GM19438 (cell line): ENCODE data around the gene MBTPS1.

Experiments
- ATAC-seq: cut with Tn5 transposase; IDR thresholded peaks from one replicate; pipeline ENCODE4 v1.9.1; 2021; ENCODE audit warnings: low read depth; ENCODE audit not compliant: unreplicated experiment

The MBTPS1 gene

GRCh38 chr16:84116720-84117493 is at the start of gene MBTPS1:
MBTPS1 (minus strand) TSS chr16:84116942; CDS start chr16:84101783, 15,159 bp downstream.
- peak; percentile 82 for ATAC-seq

DNA sequence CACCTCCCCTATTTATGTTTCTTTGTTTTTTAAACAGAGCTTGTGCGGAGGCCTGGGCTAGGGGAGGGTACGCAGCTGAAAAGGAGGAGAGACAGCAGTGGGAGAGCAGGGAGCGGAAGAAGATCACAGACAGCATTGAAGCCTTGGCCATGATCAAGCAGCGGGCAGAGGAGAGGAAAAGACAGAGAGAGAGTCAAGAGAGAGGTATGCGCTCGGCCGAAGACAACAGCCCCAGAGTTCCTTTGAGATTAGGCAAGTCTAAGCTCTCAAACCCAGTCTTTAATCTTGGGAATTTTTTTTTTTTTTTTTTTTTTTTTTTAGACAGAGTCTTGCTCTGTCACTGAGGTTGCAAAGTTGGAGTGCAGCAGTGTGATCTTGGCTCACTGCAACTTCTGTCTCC is 49.0 kb upstream of the MBTPS1 start:
- no peak for ATAC-seq

DNA sequence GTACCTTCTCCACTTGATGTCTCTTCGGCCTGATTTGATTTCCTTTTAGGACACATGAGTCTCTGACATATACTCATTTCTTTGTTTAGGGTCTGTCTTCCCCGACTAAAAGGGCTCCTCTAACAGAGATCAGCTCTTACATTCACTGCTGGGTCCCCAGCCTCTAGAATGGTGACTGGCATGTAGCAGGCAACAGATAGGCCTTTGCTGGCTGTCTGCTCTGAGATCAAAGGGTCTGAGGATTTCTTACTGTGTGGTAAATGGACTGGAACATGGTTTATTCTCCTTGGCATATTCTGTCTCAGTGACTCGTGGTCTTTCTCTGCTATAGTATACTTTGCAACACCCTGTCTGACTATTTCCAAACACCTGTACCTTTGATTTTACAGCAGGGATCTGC is 45.1 kb upstream of the MBTPS1 start:
- ATAC-seq: no peak

DNA sequence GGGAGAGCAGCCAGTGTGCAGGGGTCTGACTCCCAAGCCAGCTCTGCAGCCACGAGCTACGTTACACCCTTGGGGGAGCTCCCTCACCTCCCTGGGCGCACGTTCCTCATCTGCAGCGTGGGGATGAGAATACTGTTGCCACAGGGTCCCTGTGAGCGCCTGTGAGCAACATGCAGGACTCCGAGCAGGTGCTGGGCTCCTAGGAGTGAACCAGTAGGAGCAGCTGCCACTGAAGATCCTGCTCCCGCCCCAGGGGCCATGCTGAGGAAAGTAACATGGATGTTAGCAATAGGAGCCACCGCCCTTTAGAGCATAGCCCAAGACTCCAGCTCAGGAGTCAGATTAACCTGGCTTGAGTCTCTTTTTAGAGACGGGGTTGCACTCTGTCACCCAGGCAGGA is 44.3 kb upstream of the MBTPS1 start:
- no peak for ATAC-seq

- no peak for ATAC-seq
Observed at GRCh38 chr16:84159800-84160199, 43.1 kb upstream of the MBTPS1 start.

GRCh38 chr16:84159007-84159406 is 42.3 kb upstream of the MBTPS1 start:
- ATAC-seq: no peak

DNA sequence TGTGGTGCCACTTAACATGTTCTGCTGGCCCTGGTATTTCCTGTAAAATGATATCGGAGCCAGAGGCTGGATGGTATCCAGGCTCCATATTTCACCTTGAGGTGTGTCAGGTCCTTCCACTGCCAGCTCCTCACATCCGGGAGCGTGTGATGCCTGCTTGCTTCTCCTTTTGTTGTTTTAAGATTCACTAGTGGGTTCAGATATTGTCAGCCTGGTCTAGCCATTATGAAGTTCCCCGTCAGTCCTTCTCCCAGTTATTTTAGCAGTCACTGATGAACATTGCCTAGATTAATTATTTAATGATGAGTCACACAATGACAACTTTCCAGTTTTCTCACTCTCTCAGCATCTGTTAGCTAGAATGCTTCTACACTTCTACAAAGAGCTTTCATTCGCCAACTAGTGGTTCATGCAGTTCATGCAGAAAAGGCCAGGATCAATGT is 39.6 kb upstream of the MBTPS1 start:
- ATAC-seq: no peak

DNA sequence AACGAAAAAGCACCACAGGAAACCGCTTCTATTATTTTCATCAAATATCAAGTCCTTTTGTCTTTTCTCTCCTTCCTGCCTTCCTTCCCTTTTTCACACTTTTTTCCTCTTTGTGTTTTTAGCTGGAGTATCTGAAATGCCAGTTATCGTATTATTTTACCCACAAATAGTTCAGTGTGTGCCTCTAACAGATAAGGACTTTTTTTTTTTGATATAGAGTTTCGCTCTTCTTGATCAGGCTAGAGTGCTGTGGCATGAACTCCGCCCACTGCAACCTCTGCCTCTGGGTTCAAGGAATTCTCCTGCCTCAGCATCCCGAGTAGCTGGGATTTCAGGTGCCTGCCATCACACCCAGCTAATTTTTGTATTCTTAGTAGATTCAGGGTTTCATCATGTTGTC is 39.0 kb upstream of the MBTPS1 start:
- no peak for ATAC-seq

- ATAC-seq: no peak
Observed at GRCh38 chr16:84155226-84155625, 38.5 kb upstream of the MBTPS1 start.

DNA sequence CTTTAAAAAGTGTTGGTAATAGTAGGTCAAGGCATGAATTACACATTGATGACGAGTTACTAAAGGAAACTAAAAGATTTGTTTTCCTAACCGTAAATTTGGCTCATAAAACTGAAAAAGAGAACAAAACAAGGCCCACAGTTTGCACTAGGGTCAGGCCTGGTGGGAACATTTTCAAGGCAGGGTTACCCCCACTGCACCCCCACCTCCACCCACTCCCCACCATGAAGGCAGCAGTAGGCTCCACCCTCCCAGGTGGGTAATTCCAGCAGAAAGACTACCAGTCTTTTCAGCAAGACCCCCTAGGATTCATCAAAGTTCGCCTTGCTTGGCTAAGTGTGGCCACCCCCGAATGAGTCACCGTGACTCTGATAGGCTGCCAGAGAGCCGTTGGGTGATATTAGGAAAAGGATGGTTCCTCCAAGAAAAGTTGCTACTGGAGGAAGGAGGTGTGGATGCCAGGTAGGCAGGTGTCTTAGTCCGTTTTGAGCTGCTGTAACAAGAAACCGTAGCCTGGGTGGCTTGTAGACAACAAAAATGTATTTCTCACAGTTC is 37.0 kb upstream of the MBTPS1 start:
- ATAC-seq: no peak

GRCh38 chr16:84150926-84151325 is 34.2 kb upstream of the MBTPS1 start:
- ATAC-seq: no peak

DNA sequence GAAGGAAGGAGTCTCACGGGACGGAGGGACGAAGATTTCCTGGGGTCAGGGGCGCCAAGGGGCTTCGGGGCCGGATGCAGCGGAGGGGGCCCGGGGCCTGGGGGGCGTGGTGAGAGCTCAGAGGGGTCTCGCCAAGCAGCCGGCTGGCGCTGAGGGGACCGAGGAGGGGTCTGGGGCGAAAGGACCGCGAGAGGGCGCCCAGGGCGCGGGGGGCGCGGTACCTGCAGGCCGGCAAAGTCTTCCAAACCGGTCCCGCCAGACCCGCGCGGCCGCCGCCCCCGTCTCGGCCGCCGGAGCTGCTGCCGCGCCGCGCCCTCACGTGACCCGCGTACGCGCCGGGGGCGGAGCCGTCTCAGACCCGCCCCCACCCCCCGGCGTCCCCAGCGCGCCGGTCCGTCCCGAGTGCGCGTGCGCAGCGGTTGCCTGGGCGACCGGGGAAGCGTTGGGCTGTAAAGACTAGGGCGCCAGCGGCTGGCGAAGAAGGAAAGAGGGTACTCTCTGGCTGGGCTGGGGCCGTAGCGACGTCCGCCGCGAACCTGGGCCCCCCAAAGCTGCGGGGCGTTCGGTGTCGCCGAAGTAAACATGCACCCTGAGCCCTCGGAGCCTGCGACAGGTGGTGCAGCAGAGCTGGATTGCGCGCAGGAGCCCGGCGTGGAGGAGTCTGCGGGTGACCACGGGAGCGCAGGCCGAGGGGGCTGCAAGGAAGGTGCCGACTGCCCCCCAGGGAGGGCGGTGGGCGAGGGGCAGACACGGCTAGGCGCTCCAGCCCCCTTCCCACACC is 28.3 kb upstream of the MBTPS1 start, which contains the start of the genes DNAAF1 and HSDL1:
TSS of gene DNAAF1 (plus strand) at position 450 of the 781 bp plus-strand sequence. CDS start at position 583, 133 bp downstream.
TSS of gene HSDL1 (minus strand) at position 319 of the 781 bp plus-strand sequence. CDS start 13,856 bp downstream, outside the sequence.
- peak; percentile 81 for ATAC-seq

- ATAC-seq: no peak
Observed at GRCh38 chr16:84144209-84144858, 27.6 kb upstream of the MBTPS1 start.

GRCh38 chr16:84143784-84144199 is 27.1 kb upstream of the MBTPS1 start:
- no peak for ATAC-seq

DNA sequence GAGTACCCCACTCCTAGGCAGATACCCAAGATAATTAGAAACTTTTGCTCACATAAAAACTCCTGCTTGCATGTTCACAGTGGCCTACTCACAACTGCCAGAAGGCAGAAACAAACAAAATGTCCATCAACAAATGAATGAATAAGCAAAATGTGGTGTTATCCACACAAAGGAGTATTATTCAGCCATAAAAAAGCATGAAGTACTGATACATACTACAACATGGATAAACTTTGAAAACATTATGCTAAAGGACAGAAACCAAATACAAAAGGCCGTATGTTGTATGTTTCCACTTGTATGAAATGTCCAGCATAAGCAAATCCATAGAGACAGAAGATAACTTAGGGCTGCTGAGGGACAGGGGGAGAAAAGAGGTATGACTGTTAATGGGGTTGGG is 26.3 kb upstream of the MBTPS1 start:
- no peak for ATAC-seq

GRCh38 chr16:84141143-84141670 is 24.5 kb upstream of the MBTPS1 start:
- ATAC-seq: no peak

- ATAC-seq: no peak
Observed at GRCh38 chr16:84139628-84140258, 23.0 kb upstream of the MBTPS1 start.

GRCh38 chr16:84138824-84139627 is 22.3 kb upstream of the MBTPS1 start:
- ATAC-seq: peak; percentile 93

DNA sequence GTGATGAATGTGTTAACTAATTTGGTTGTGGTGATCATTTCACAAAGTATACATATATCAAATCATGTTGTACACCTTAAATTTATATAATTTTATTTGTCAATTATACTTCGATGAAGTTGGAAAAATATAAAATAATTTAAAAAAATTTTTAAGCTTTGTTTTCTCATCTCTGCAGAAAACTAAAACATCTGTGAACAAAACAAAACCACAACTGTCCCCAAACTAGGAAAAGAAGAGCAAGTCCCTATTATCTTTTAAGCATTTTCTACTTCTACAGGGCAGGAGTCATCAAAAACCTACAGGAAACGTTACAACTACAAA is 21.7 kb upstream of the MBTPS1 start:
- no peak for ATAC-seq
